GM12878 (cell line): ENCODE measurements around the gene DKC1. TPM values are rescaled to one million over a fixed set of nuclear protein-coding genes. Genes with fewer than 3 reads are reported as not detected.

Source experiments
- ATAC-seq: fragments of 200-7000 bp; cut with Tn5 transposase; 3 replicates; pipeline ENCODE4 v1.9.1; 2020; ENCODE audit warnings: mild to moderate bottlenecking, moderate library complexity
- BruUV-seq: library from RNA; stranded (reverse); fragments of 400-500 nt; replicated peaks from 2 replicates; lab custom pipeline; 2021; lab: Mats Ljungman, UMichigan
- CTCF ChIA-PET: fragments of 300-600 bp; sonication (Branson Sonifier 250); formaldehyde crosslinking; extraction: SDS; loops from one replicate; lab custom pipeline; 2021; ENCODE audit warnings: inconsistent platforms; lab: Yijun Ruan, JAX
- POLR2A ChIA-PET: fragments of 350-600 bp; formaldehyde crosslinking; extraction: SDS; loops from one replicate; lab custom pipeline; 2021; ENCODE audit warnings: inconsistent platforms; lab: Charles Lee
- RAD21 ChIA-PET: fragments of 300-600 bp; sonication (Branson Sonifier 250); formaldehyde crosslinking; loops from one replicate; lab custom pipeline; 2023; ENCODE audit warnings: antibody characterized with exemption; ENCODE audit not compliant: unreplicated experiment; lab: Charles Lee
- SMC1A ChIA-PET: fragments of 300-600 bp; sonication (Branson Sonifier 250); formaldehyde crosslinking; loops from one replicate; lab custom pipeline; 2023; ENCODE audit not compliant: unreplicated experiment, uncharacterized antibody; lab: Charles Lee
- DNase-seq: peaks from one replicate; pipeline ENCODE4 v3.0.0-alpha.2; 2011; ENCODE audit warnings: low read depth, low spot score
- FAIRE-seq: peaks from 3 replicates; lab custom pipeline; 2011; peaks lifted over from hg19 to GRCh38; lab: Jason Lieb, UNC
- H2AFZ ChIP-seq: 2 replicates; pipeline ENCODE4 v1.6.0; 2011; ENCODE audit warnings: low read depth, low read length, control low read depth; ENCODE audit not compliant: control insufficient read depth
- H3K27ac ChIP-seq: 2 replicates; pipeline ENCODE4 v1.5.1; 2011; ENCODE audit warnings: control low read depth; ENCODE audit not compliant: control insufficient read depth, insufficient read depth
- H3K27me3 ChIP-seq, 2 experiments: replicated peaks in 1 of 2; 2 replicates each; pipeline versions ENCODE4 v1.6.0 to v1.6.1; 2011; ENCODE audit warnings: low read length in 1 of 2; ENCODE audit not compliant: control insufficient read depth in 2 of 2, insufficient read depth in 2 of 2
- H3K36me3 ChIP-seq, 2 experiments: 2 replicates each; pipeline ENCODE4 v1.5.1; 2011; ENCODE audit warnings: low read length in 1 of 2; ENCODE audit not compliant: control insufficient read depth in 2 of 2, insufficient read depth in 2 of 2
- H3K4me1 ChIP-seq: 2 replicates; pipeline ENCODE4 v1.6.1; 2011; ENCODE audit warnings: mild to moderate bottlenecking, low read length, moderate library complexity, mixed read lengths; ENCODE audit not compliant: control insufficient read depth, insufficient read depth
- H3K4me2 ChIP-seq: 2 replicates; pipeline ENCODE4 v1.6.0; 2011; ENCODE audit warnings: control low read depth; ENCODE audit not compliant: control insufficient read depth, insufficient read depth
- H3K4me3 ChIP-seq: fragments of 200-600 bp; sonication (generic); 2 replicates; pipeline ENCODE4 v1.5.1; 2016
- H3K79me2 ChIP-seq: 2 replicates; pipeline ENCODE4 v1.6.0; 2011; ENCODE audit warnings: low read length; ENCODE audit not compliant: control insufficient read depth, insufficient read depth
- H3K9ac ChIP-seq: 2 replicates; pipeline ENCODE4 v1.8.0; 2011; ENCODE audit warnings: low read length, control low read depth, mixed read lengths; ENCODE audit not compliant: control insufficient read depth, insufficient read depth
- H3K9me3 ChIP-seq: replicated peaks from 3 replicates; pipeline ENCODE4 v1.5.1; 2011; ENCODE audit warnings: mild to moderate bottlenecking, low read length; ENCODE audit not compliant: control insufficient read depth, insufficient read depth
- H4K20me1 ChIP-seq: 2 replicates; pipeline ENCODE4 v1.6.0; 2011; ENCODE audit not compliant: control insufficient read depth, insufficient read depth
- ATF7 ChIP-seq: fragments of 450-650 bp; IDR thresholded peaks from 2 replicates; pipeline ENCODE4 v1.6.1; 2016; ENCODE audit warnings: low read depth, mild to moderate bottlenecking
- CEBPB ChIP-seq, 2 experiments: fragments of 150-350 bp in 1 of 2; IDR thresholded peaks; 2 replicates each; pipeline ENCODE4 v1.6.1; 2012 to 2014; ENCODE audit warnings: low read depth in 2 of 2, low read length in 2 of 2, borderline replicate concordance in 1 of 2, inconsistent platforms in 1 of 2
- CTCF ChIP-seq, 3 experiments: IDR thresholded peaks in 2 of 3; conservative IDR thresholded peaks in 1 of 3; 2 replicates each; pipeline ENCODE4 v1.5.1; 2011; ENCODE audit warnings: low read depth in 3 of 3, low read length in 3 of 3, mild to moderate bottlenecking in 3 of 3, control low read depth in 2 of 3, moderate library complexity in 2 of 3, inconsistent platforms in 1 of 3, mixed read lengths in 1 of 3; ENCODE audit not compliant: control insufficient read depth in 2 of 3, insufficient read depth in 1 of 3; ENCODE audit errors: extremely low read depth in 1 of 3
- KDM1A ChIP-seq: fragments of 200-600 bp; sonication (generic); IDR thresholded peaks from 2 replicates; pipeline ENCODE4 v1.6.1; 2016; ENCODE audit warnings: borderline replicate concordance
- MAX ChIP-seq: IDR thresholded peaks from 2 replicates; pipeline ENCODE4 v1.6.1; 2012; ENCODE audit warnings: low read depth, low read length, improper control_type of control experiment
- RCOR1 ChIP-seq: conservative IDR thresholded peaks from 2 replicates; pipeline ENCODE4 v1.6.1; 2012; ENCODE audit warnings: low read depth, low read length, improper control_type of control experiment
- RFX5 ChIP-seq: IDR thresholded peaks from 2 replicates; pipeline ENCODE4 v1.6.1; 2011; ENCODE audit warnings: low read depth, low read length, improper control_type of control experiment
- SIN3A ChIP-seq: IDR thresholded peaks from 2 replicates; pipeline ENCODE4 v1.6.1; 2012; ENCODE audit warnings: low read depth, low read length, improper control_type of control experiment
- SMC3 ChIP-seq: IDR thresholded peaks from 2 replicates; pipeline ENCODE4 v1.6.1; 2011; ENCODE audit warnings: low read length, improper control_type of control experiment, borderline replicate concordance
- SREBF1 ChIP-seq: IDR thresholded peaks from 2 replicates; pipeline ENCODE4 v1.6.1; 2012; ENCODE audit warnings: mild to moderate bottlenecking, low read length
- WGBS: methylation state at CpG from one replicate; pipeline ENCODE4 v1.1.6; 2016; ENCODE audit warnings: low lambda C conversion rate; ENCODE audit not compliant: insufficient replicate concordance, insufficient coverage; ENCODE audit errors: missing lambda C conversion rate; 5-methylcytosine and 5-hydroxymethylcytosine counted together
- in situ Hi-C: fragments of 300-500 bp; cut with MboI; formaldehyde crosslinking; loops from 9 replicates; pipeline ENCODE4 v1.14.3; 2018; ENCODE audit warnings: mixed read lengths
- intact Hi-C: fragments of 100-400 bp; cut with micrococcal nuclease; formaldehyde crosslinking; loops from one replicate; pipeline ENCODE4 v1.14.2; 2022; ENCODE audit not compliant: unreplicated experiment
- polyA plus RNA-seq, 11 experiments: library from polyadenylated mRNA; depleted of rRNA in 4 of 11; unstranded in 6 of 11; stranded (reverse) in 5 of 11; fragments of >200 nt; fragmentation: Nextera tagmentation in 4 of 11; fragmentation: Illumina TruSeq in 1 of 11; extraction: Ambion mirVana in 4 of 11; extraction: Trizol in 1 of 11; gene quantifications; 1 replicate in 1 of 11; 2 replicates in 10 of 11; pipeline versions ENCODE4 v1.2.1 to v1.2.3, GENCODE V29; 2011 to 2016; ENCODE audit warnings: inconsistent platforms in 2 of 11, missing spikeins in 2 of 11, low read depth in 1 of 11
- total RNA-seq, 4 experiments: library from RNA; depleted of rRNA in 3 of 4; stranded (reverse); fragments of >200 nt in 3 of 4; fragmentation: Illumina TruSeq in 1 of 4; extraction: Trizol in 1 of 4; gene quantifications; 2 replicates each; pipeline versions ENCODE4 v1.2.1 to v1.2.3, GENCODE V29; 2013 to 2021

DKC1 gene
- total and polyA plus RNA-seq, 10 of the 15 experiments (the other 5 are each of a cell fraction or from before 2014, with no cell fraction given), result 70.1 to 159 (median 116) TPM

- H2AFZ ChIP-seq, result no peak overlapping the region
- no TSS peak for BruUV-seq
- WGBS, result 58% methylated on average over 4 of the region's 4 CpGs
- intact Hi-C loops, result no loop called here
- peaks cover 4 to 8% of the 10 kb centered on the region in 2 experiments; a peak in 3 of 4 replicates for H3K36me3 ChIP-seq
- H4K20me1 ChIP-seq, result no peaks in the 10 kb centered on the region
- TF ChIP-seq ATF7 (no peak), CTCF (IDR thresholded peaks at IDR 0.05 in 2 of 3, conservative IDR thresholded peaks at IDR 0.05 in 1 of 3; ENCODE audit: control insufficient read depth in 2 of 3, extremely low read depth in 1 of 3, insufficient read depth in 1 of 3, low read depth in 3 of 3, low read length in 3 of 3) (no peak), KDM1A (no peak), RCOR1 (no peak), SREBF1 (no peak)
- H3K4me2 ChIP-seq, result no peak overlapping the region
- in situ Hi-C loops, result no loop called here
- CTCF ChIA-PET, result interaction anchor here (0.6 kb wide), 1 partner anchor 506 kb away, joined by 4 read pairs; no protein-coding TSS in a partner anchor
- no peak for ATAC-seq
- SMC1A ChIA-PET, result interaction anchor here (1.3 kb wide), 1 partner anchor 30 kb away, joined by 3 read pairs; no protein-coding TSS in a partner anchor
- no peak for DNase-seq
- POLR2A ChIA-PET, result no interaction called here
- FAIRE-seq, result no peak
- H3K9ac ChIP-seq, result no peak overlapping the region
- no peaks in the 10 kb centered on the region for H3K79me2 ChIP-seq
- H3K27me3 ChIP-seq, result no peaks in the 10 kb centered on the region
- no peaks in the 10 kb centered on the region; the same call in 2 of the 3 replicates for H3K9me3 ChIP-seq
- no peak overlapping the region for H3K4me3 ChIP-seq
- RAD21 ChIA-PET, result no interaction called here
- H3K27ac ChIP-seq, result no peak overlapping the region
- no peaks in the 10 kb centered on the region; the same call in 1 of the 2 replicates for H3K4me1 ChIP-seq
These were observed 16.6 kb downstream of the DKC1 start for GRCh38 chrX:154779261-154779660.

GRCh38 chrX:154780968-154781367 lies 18.3 kb downstream of the DKC1 start:
- Histone ChIP-seq H3K9ac (no peak overlapping the region), H3K36me3 (peaks cover under 1 to 4% of the 10 kb centered on the region in 2 experiments; a peak in 3 of 4 replicates), H2AFZ (no peak overlapping the region), H4K20me1 (no peaks in the 10 kb centered on the region), H3K4me1 (no peaks in the 10 kb centered on the region; the same call in 1 of the 2 replicates), H3K4me2 (no peak overlapping the region), H3K27me3 (no peaks in the 10 kb centered on the region), H3K27ac (no peak overlapping the region), H3K9me3 (no peaks in the 10 kb centered on the region), H3K4me3 (no peak overlapping the region), H3K79me2 (no peaks in the 10 kb centered on the region)
- ChIA-PET RAD21 (no interaction called here), CTCF (no interaction called here), SMC1A (interaction anchor here (0.7 kb wide), 1 partner anchor 173 kb away, joined by 3 read pairs; no protein-coding TSS in a partner anchor), POLR2A (no interaction called here)
- no peak for DNase-seq
- WGBS, result 62% methylated on average over 9 of the region's 9 CpGs
- FAIRE-seq, result no peak
- in situ Hi-C loops, result no loop called here
- intact Hi-C loops, result no loop called here
- BruUV-seq, result no TSS peak
- no peak for ATAC-seq
- no peak for TF ChIP-seq SIN3A
- TF ChIP-seq RFX5, result no peak
- no peak for TF ChIP-seq CEBPB (IDR thresholded peaks at IDR 0.05; ENCODE audit: borderline replicate concordance in 1 of 2, low read depth in 2 of 2, low read length in 2 of 2)
- TF ChIP-seq SMC3, result no peak
- no peak for TF ChIP-seq MAX
